Ishikawa (cell line): ENCODE data around the gene FHIT.

ENCODE experiments used
- CEBPB ChIP-seq: IDR thresholded peaks from 2 replicates; pipeline ENCODE4 v1.6.1; 2012
- CREB1 ChIP-seq: IDR thresholded peaks from 2 replicates; pipeline ENCODE4 v1.6.1; 2012; ENCODE audit warnings: low read depth
- EGR1 ChIP-seq: IDR thresholded peaks from 2 replicates; pipeline ENCODE4 v1.6.1; 2012
- EP300 ChIP-seq: IDR thresholded peaks from 2 replicates; pipeline ENCODE4 v1.6.1; 2012; ENCODE audit warnings: borderline replicate concordance
- FOXM1 ChIP-seq: IDR thresholded peaks from 2 replicates; pipeline ENCODE4 v1.6.1; 2012; ENCODE audit warnings: low read depth, borderline replicate concordance
- RAD21 ChIP-seq: IDR thresholded peaks from 2 replicates; pipeline ENCODE4 v1.6.1; 2012; ENCODE audit warnings: low read depth
- REST ChIP-seq: IDR thresholded peaks from 2 replicates; pipeline ENCODE4 v1.6.1; 2012; ENCODE audit warnings: low read depth, mild to moderate bottlenecking
- TAF1 ChIP-seq: IDR thresholded peaks from 2 replicates; pipeline ENCODE4 v1.6.1; 2012; ENCODE audit warnings: low read depth, mild to moderate bottlenecking
- TCF12 ChIP-seq: IDR thresholded peaks from 2 replicates; pipeline ENCODE4 v1.6.1; 2012; ENCODE audit warnings: low read depth
- USF1 ChIP-seq: IDR thresholded peaks from 2 replicates; pipeline ENCODE4 v1.6.1; 2012
- YY1 ChIP-seq: IDR thresholded peaks from 2 replicates; pipeline ENCODE4 v1.6.1; 2012; ENCODE audit warnings: low read depth
- ZBTB7A ChIP-seq: IDR thresholded peaks from 2 replicates; pipeline ENCODE4 v1.6.1; 2012; ENCODE audit warnings: low read depth

- TF ChIP-seq EGR1 (no peak), CREB1 (no peak), REST (no peak), YY1 (no peak), TAF1 (no peak), EP300 (no peak), CEBPB (no peak), USF1 (no peak), FOXM1 (no peak), RAD21 (peak; percentile 63), TCF12 (no peak), ZBTB7A (no peak)
Measured at GRCh38 chr3:60582288-60582687, 669.0 kb downstream of the FHIT start.
